Type B pancreatic cell (in vitro differentiated cells): ENCODE measurements around the gene XPNPEP1. TPM values are rescaled to one million over a fixed set of nuclear protein-coding genes. Genes with fewer than 3 reads are reported as not detected.
"Not testable (repeated sequence)": the region's sequence is repeated elsewhere in the genome, so short reads cannot be mapped to it uniquely, and the experiment has no call there.

Experiments
- DNase-seq: peaks from one replicate; pipeline ENCODE4 v3.0.0; 2021; ENCODE audit warnings: mixed read lengths; ENCODE audit not compliant: unreplicated experiment; ENCODE audit errors: extremely low spot score
- H3K27ac Mint-ChIP-seq: 2 replicates; pipeline ENCODE4 v1.8.0; 2021; ENCODE audit warnings: mild to moderate bottlenecking, mixed read lengths
- H3K27me3 Mint-ChIP-seq: 2 replicates; pipeline ENCODE4 v1.8.0; 2021; ENCODE audit warnings: mixed read lengths
- H3K36me3 Mint-ChIP-seq: 2 replicates; pipeline ENCODE4 v1.8.0; 2021; ENCODE audit warnings: mixed read lengths
- H3K4me1 Mint-ChIP-seq: one replicate; pipeline ENCODE4 v1.8.0; 2021; ENCODE audit warnings: mixed read lengths; ENCODE audit not compliant: unreplicated experiment
- H3K4me3 Mint-ChIP-seq: 2 replicates; pipeline ENCODE4 v1.8.0; 2021; ENCODE audit warnings: mild to moderate bottlenecking, mixed read lengths
- H3K9me3 Mint-ChIP-seq: 2 replicates; pipeline ENCODE4 v1.8.0; 2021; ENCODE audit warnings: mixed read lengths
- CTCF ChIP-seq: fragments of 200-600 bp; sonication (generic); conservative IDR thresholded peaks from 2 replicates; pipeline ENCODE4 v1.5.0; 2021; ENCODE audit warnings: antibody characterized with exemption, mild to moderate bottlenecking
- total RNA-seq: library from RNA; stranded (reverse); gene quantifications from 2 replicates; pipeline ENCODE4 v1.2.1, GENCODE V29; 2021; ENCODE audit warnings: low replicate concordance

The XPNPEP1 gene
- total RNA-seq, 1 donor from 2014 or later: 76.6 TPM

- Mint-ChIP-seq H3K4me3 (no peak overlapping the region), H3K27me3 (no peaks in the 10 kb centered on the region), H3K9me3 (no peaks in the 10 kb centered on the region), H3K27ac (no peak overlapping the region), H3K4me1 (peaks cover 38% of the 10 kb centered on the region), H3K36me3 (peaks cover 19% of the 10 kb centered on the region)
- DNase-seq: no peak
- no peak for TF ChIP-seq CTCF
Measured at GRCh38 chr10:109920016-109920415, 3.3 kb downstream of the XPNPEP1 start.

GRCh38 chr10:109919220-109919619 lies 4.1 kb downstream of the XPNPEP1 start:
- no peaks in the 10 kb centered on the region for H3K27me3 Mint-ChIP-seq
- H3K4me1 Mint-ChIP-seq: peaks cover 36% of the 10 kb centered on the region
- no peaks in the 10 kb centered on the region for H3K9me3 Mint-ChIP-seq
- H3K36me3 Mint-ChIP-seq: peaks cover 23% of the 10 kb centered on the region
- TF ChIP-seq CTCF: no peak
- DNase-seq: no peak
- no peak overlapping the region for H3K4me3 Mint-ChIP-seq
- H3K27ac Mint-ChIP-seq: no peak overlapping the region

GRCh38 chr10:109918707-109919106 lies 4.6 kb downstream of the XPNPEP1 start:
- H3K4me3 Mint-ChIP-seq, DNase-seq, H3K9me3 Mint-ChIP-seq, H3K27ac Mint-ChIP-seq, H3K27me3 Mint-ChIP-seq: not testable (repeated sequence)
- Mint-ChIP-seq H3K36me3 (peaks cover 28% of the 10 kb centered on the region), H3K4me1 (peaks cover 35% of the 10 kb centered on the region)

- no peak for DNase-seq
- Mint-ChIP-seq H3K36me3 (peaks cover 42% of the 10 kb centered on the region), H3K9me3 (no peaks in the 10 kb centered on the region), H3K27ac (peak overlapping the region; percentile 79), H3K4me3 (no peak overlapping the region), H3K4me1 (peaks cover 26% of the 10 kb centered on the region), H3K27me3 (no peaks in the 10 kb centered on the region)
- no peak for TF ChIP-seq CTCF
Measured at GRCh38 chr10:109915566-109915965, 7.7 kb downstream of the XPNPEP1 start.

- no peak for TF ChIP-seq CTCF
- Mint-ChIP-seq H3K4me3 (no peak overlapping the region), H3K9me3 (no peaks in the 10 kb centered on the region), H3K27ac (peak overlapping the region; percentile 79), H3K4me1 (peaks cover 26% of the 10 kb centered on the region), H3K36me3 (peaks cover 45% of the 10 kb centered on the region), H3K27me3 (no peaks in the 10 kb centered on the region)
- no peak for DNase-seq
Measured at GRCh38 chr10:109914966-109915365, 8.3 kb downstream of the XPNPEP1 start.

GRCh38 chr10:109913306-109913892 lies 9.9 kb downstream of the XPNPEP1 start:
- DNase-seq: no peak
- TF ChIP-seq CTCF: no peak
- H3K27me3 Mint-ChIP-seq: no peaks in the 10 kb centered on the region
- no peaks in the 10 kb centered on the region for H3K9me3 Mint-ChIP-seq
- peak overlapping the region; percentile 42 for H3K27ac Mint-ChIP-seq
- no peak overlapping the region for H3K4me3 Mint-ChIP-seq
- peaks cover 52% of the 10 kb centered on the region for H3K36me3 Mint-ChIP-seq
- H3K4me1 Mint-ChIP-seq: peaks cover 30% of the 10 kb centered on the region
